Measurements from ENCODE around the gene TRAF3IP1.

Gene TRAF3IP1

GRCh38 chr2:238387332-238387731 is 67.0 kb downstream of the TRAF3IP1 start:
- Histone ChIP-seq H3K4me3 (ENCODE audit: low read depth in 1 of 5, low read length in 5 of 5) (no peak overlapping the region), H3K9me3 (ENCODE audit: control insufficient read depth in 5 of 5, low read length in 5 of 5) (peaks cover 0 to 3% (median 0%) of the 10 kb centered on the region in 5 donors), H3K36me3 (ENCODE audit: control insufficient read depth in 5 of 5, insufficient read depth in 5 of 5, low read length in 5 of 5) (peaks cover 2 to 13% (median 4%) of the 10 kb centered on the region in 5 donors), H3K4me1 (ENCODE audit: control insufficient read depth in 5 of 5, insufficient read depth in 5 of 5, low read length in 5 of 5) (peaks cover 0 to 11% (median 7%) of the 10 kb centered on the region in 5 donors), H3K27ac (ENCODE audit: low read depth, low read length) (no peak overlapping the region), H3K9ac (ENCODE audit: low read length in 5 of 5) (no peak overlapping the region), H3K27me3 (ENCODE audit: control insufficient read depth in 5 of 5, insufficient read depth in 4 of 5, low read length in 5 of 5) (no peaks in the 10 kb centered on the region)

GRCh38 chr2:238388794-238389193 is 68.5 kb downstream of the TRAF3IP1 start:
- H3K36me3 ChIP-seq (ENCODE audit: control insufficient read depth in 5 of 5, insufficient read depth in 5 of 5, low read length in 5 of 5), result peaks cover 0 to 6% (median 0%) of the 10 kb centered on the region in 5 donors
- H3K27ac ChIP-seq (ENCODE audit: low read depth, low read length), result no peak overlapping the region
- peaks cover 0 to 11% (median 7%) of the 10 kb centered on the region in 5 donors for H3K4me1 ChIP-seq (ENCODE audit: control insufficient read depth in 5 of 5, insufficient read depth in 5 of 5, low read length in 5 of 5)
- H3K9me3 ChIP-seq (ENCODE audit: control insufficient read depth in 5 of 5, low read length in 5 of 5), result peaks cover 0 to 2% (median 0%) of the 10 kb centered on the region in 5 donors
- H3K4me3 ChIP-seq (ENCODE audit: low read depth in 1 of 5, low read length in 5 of 5), result no peak overlapping the region
- no peaks in the 10 kb centered on the region for H3K27me3 ChIP-seq (ENCODE audit: control insufficient read depth in 5 of 5, insufficient read depth in 4 of 5, low read length in 5 of 5)
- H3K9ac ChIP-seq (ENCODE audit: low read length in 5 of 5), result no peak overlapping the region

- H3K36me3 ChIP-seq (ENCODE audit: control insufficient read depth in 5 of 5, insufficient read depth in 5 of 5, low read length in 5 of 5), result peaks cover 0 to 6% (median 0%) of the 10 kb centered on the region in 5 donors
- no peaks in the 10 kb centered on the region for H3K9me3 ChIP-seq (ENCODE audit: control insufficient read depth in 5 of 5, low read length in 5 of 5)
- H3K27me3 ChIP-seq (ENCODE audit: control insufficient read depth in 5 of 5, insufficient read depth in 4 of 5, low read length in 5 of 5), result no peaks in the 10 kb centered on the region
- peaks cover 0 to 11% (median 7%) of the 10 kb centered on the region in 5 donors for H3K4me1 ChIP-seq (ENCODE audit: control insufficient read depth in 5 of 5, insufficient read depth in 5 of 5, low read length in 5 of 5)
- H3K9ac ChIP-seq (ENCODE audit: low read length in 5 of 5), result no peak overlapping the region
- no peak overlapping the region for H3K4me3 ChIP-seq (ENCODE audit: low read depth in 1 of 5, low read length in 5 of 5)
- H3K27ac ChIP-seq (ENCODE audit: low read depth, low read length), result no peak overlapping the region
Observed at GRCh38 chr2:238389988-238390589, 69.8 kb downstream of the TRAF3IP1 start.

GRCh38 chr2:238391042-238391689 is 70.8 kb downstream of the TRAF3IP1 start:
- Histone ChIP-seq H3K9me3 (ENCODE audit: control insufficient read depth in 5 of 5, low read length in 5 of 5) (no peaks in the 10 kb centered on the region), H3K27ac (ENCODE audit: low read depth, low read length) (no peak overlapping the region), H3K4me3 (ENCODE audit: low read depth in 1 of 5, low read length in 5 of 5) (no peak overlapping the region), H3K27me3 (ENCODE audit: control insufficient read depth in 5 of 5, insufficient read depth in 4 of 5, low read length in 5 of 5) (no peaks in the 10 kb centered on the region), H3K9ac (ENCODE audit: low read length in 5 of 5) (no peak overlapping the region), H3K36me3 (ENCODE audit: control insufficient read depth in 5 of 5, insufficient read depth in 5 of 5, low read length in 5 of 5) (peaks cover 0 to 6% (median 0%) of the 10 kb centered on the region in 5 donors), H3K4me1 (ENCODE audit: control insufficient read depth in 5 of 5, insufficient read depth in 5 of 5, low read length in 5 of 5) (peaks cover 0 to 11% (median 7%) of the 10 kb centered on the region in 5 donors)

GRCh38 chr2:238396663-238397062 is 76.3 kb downstream of the TRAF3IP1 start:
- Histone ChIP-seq H3K4me3 (ENCODE audit: low read depth in 1 of 5, low read length in 5 of 5) (no peak overlapping the region), H3K27me3 (ENCODE audit: control insufficient read depth in 5 of 5, insufficient read depth in 4 of 5, low read length in 5 of 5) (no peaks in the 10 kb centered on the region), H3K9me3 (ENCODE audit: control insufficient read depth in 5 of 5, low read length in 5 of 5) (no peaks in the 10 kb centered on the region), H3K36me3 (ENCODE audit: control insufficient read depth in 5 of 5, insufficient read depth in 5 of 5, low read length in 5 of 5) (peaks cover 3 to 16% (median 12%) of the 10 kb centered on the region in 5 donors), H3K4me1 (ENCODE audit: control insufficient read depth in 5 of 5, insufficient read depth in 5 of 5, low read length in 5 of 5) (no peaks in the 10 kb centered on the region), H3K27ac (ENCODE audit: low read depth, low read length) (no peak overlapping the region), H3K9ac (ENCODE audit: low read length in 5 of 5) (no peak overlapping the region)

GRCh38 chr2:238397356-238397755 is 77.0 kb downstream of the TRAF3IP1 start:
- Histone ChIP-seq H3K4me3 (ENCODE audit: low read depth in 1 of 5, low read length in 5 of 5) (no peak overlapping the region), H3K4me1 (ENCODE audit: control insufficient read depth in 5 of 5, insufficient read depth in 5 of 5, low read length in 5 of 5) (no peaks in the 10 kb centered on the region), H3K27me3 (ENCODE audit: control insufficient read depth in 5 of 5, insufficient read depth in 4 of 5, low read length in 5 of 5) (no peaks in the 10 kb centered on the region), H3K36me3 (ENCODE audit: control insufficient read depth in 5 of 5, insufficient read depth in 5 of 5, low read length in 5 of 5) (peaks cover 5 to 20% (median 13%) of the 10 kb centered on the region in 5 donors), H3K27ac (ENCODE audit: low read depth, low read length) (no peak overlapping the region), H3K9ac (ENCODE audit: low read length in 5 of 5) (no peak overlapping the region), H3K9me3 (ENCODE audit: control insufficient read depth in 5 of 5, low read length in 5 of 5) (no peaks in the 10 kb centered on the region)

- Histone ChIP-seq H3K9ac (ENCODE audit: low read length in 5 of 5) (no peak overlapping the region), H3K36me3 (ENCODE audit: control insufficient read depth in 5 of 5, insufficient read depth in 5 of 5, low read length in 5 of 5) (peaks cover 5 to 20% (median 13%) of the 10 kb centered on the region in 5 donors), H3K4me3 (ENCODE audit: low read depth in 1 of 5, low read length in 5 of 5) (no peak overlapping the region), H3K4me1 (ENCODE audit: control insufficient read depth in 5 of 5, insufficient read depth in 5 of 5, low read length in 5 of 5) (no peaks in the 10 kb centered on the region), H3K27me3 (ENCODE audit: control insufficient read depth in 5 of 5, insufficient read depth in 4 of 5, low read length in 5 of 5) (no peaks in the 10 kb centered on the region), H3K27ac (ENCODE audit: low read depth, low read length) (no peak overlapping the region), H3K9me3 (ENCODE audit: control insufficient read depth in 5 of 5, low read length in 5 of 5) (no peaks in the 10 kb centered on the region)
Observed at GRCh38 chr2:238398577-238398976, 78.3 kb downstream of the TRAF3IP1 start.

GRCh38 chr2:238399094-238399493 is 78.8 kb downstream of the TRAF3IP1 start:
- H3K4me1 ChIP-seq (ENCODE audit: control insufficient read depth in 5 of 5, insufficient read depth in 5 of 5, low read length in 5 of 5), result no peaks in the 10 kb centered on the region
- no peak overlapping the region for H3K27ac ChIP-seq (ENCODE audit: low read depth, low read length)
- no peak overlapping the region for H3K4me3 ChIP-seq (ENCODE audit: low read depth in 1 of 5, low read length in 5 of 5)
- no peak overlapping the region for H3K9ac ChIP-seq (ENCODE audit: low read length in 5 of 5)
- no peaks in the 10 kb centered on the region for H3K9me3 ChIP-seq (ENCODE audit: control insufficient read depth in 5 of 5, low read length in 5 of 5)
- H3K27me3 ChIP-seq (ENCODE audit: control insufficient read depth in 5 of 5, insufficient read depth in 4 of 5, low read length in 5 of 5), result no peaks in the 10 kb centered on the region
- peaks cover 7 to 23% (median 13%) of the 10 kb centered on the region in 5 donors for H3K36me3 ChIP-seq (ENCODE audit: control insufficient read depth in 5 of 5, insufficient read depth in 5 of 5, low read length in 5 of 5)

GRCh38 chr2:238401551-238401950 is 81.2 kb downstream of the TRAF3IP1 start:
- Histone ChIP-seq H3K4me1 (ENCODE audit: control insufficient read depth in 5 of 5, insufficient read depth in 5 of 5, low read length in 5 of 5) (no peaks in the 10 kb centered on the region), H3K36me3 (ENCODE audit: control insufficient read depth in 5 of 5, insufficient read depth in 5 of 5, low read length in 5 of 5) (peaks cover 8 to 25% (median 13%) of the 10 kb centered on the region in 5 donors), H3K9ac (ENCODE audit: low read length in 5 of 5) (no peak overlapping the region), H3K27ac (ENCODE audit: low read depth, low read length) (no peak overlapping the region), H3K9me3 (ENCODE audit: control insufficient read depth in 5 of 5, low read length in 5 of 5) (no peaks in the 10 kb centered on the region), H3K27me3 (ENCODE audit: control insufficient read depth in 5 of 5, insufficient read depth in 4 of 5, low read length in 5 of 5) (no peaks in the 10 kb centered on the region), H3K4me3 (ENCODE audit: low read depth in 1 of 5, low read length in 5 of 5) (no peak overlapping the region)

- H3K4me3 ChIP-seq (ENCODE audit: low read depth in 1 of 5, low read length in 5 of 5), result no peak overlapping the region
- H3K27me3 ChIP-seq (ENCODE audit: control insufficient read depth in 5 of 5, insufficient read depth in 4 of 5, low read length in 5 of 5), result no peaks in the 10 kb centered on the region
- H3K9ac ChIP-seq (ENCODE audit: low read length in 5 of 5), result no peak overlapping the region
- no peak overlapping the region for H3K27ac ChIP-seq (ENCODE audit: low read depth, low read length)
- H3K36me3 ChIP-seq (ENCODE audit: control insufficient read depth in 5 of 5, insufficient read depth in 5 of 5, low read length in 5 of 5), result peaks cover 6 to 25% (median 12%) of the 10 kb centered on the region in 5 donors
- H3K9me3 ChIP-seq (ENCODE audit: control insufficient read depth in 5 of 5, low read length in 5 of 5), result no peaks in the 10 kb centered on the region
- no peaks in the 10 kb centered on the region for H3K4me1 ChIP-seq (ENCODE audit: control insufficient read depth in 5 of 5, insufficient read depth in 5 of 5, low read length in 5 of 5)
Observed at GRCh38 chr2:238403632-238404405, 83.5 kb downstream of the TRAF3IP1 start.

All from subcutaneous abdominal adipose tissue (tissue), 5 donors.